Measurements from ENCODE around the gene GLUL. TPM values are rescaled to one million over a fixed set of nuclear protein-coding genes. Genes with fewer than 3 reads are reported as not detected.

The GLUL gene
- total RNA-seq, 3 donors from 2014 or later: 364 to 851 (median 517) TPM

GRCh38 chr1:182428043-182428442 is 36.5 kb upstream of the GLUL start:
- no peak for ATAC-seq
- H3K4me1 ChIP-seq (ENCODE audit: low read depth): no peaks in the 10 kb centered on the region
- H3K9me3 ChIP-seq: no peaks in the 10 kb centered on the region
- no peak for TF ChIP-seq CTCF (IDR thresholded peaks at IDR 0.05)
- intact Hi-C loops (cut with DNase I, micrococcal nuclease): no loop called here
- H3K4me3 ChIP-seq: no peak overlapping the region
- no peak for DNase-seq
- H3K36me3 ChIP-seq (ENCODE audit: low read depth): no peaks in the 10 kb centered on the region

GRCh38 chr1:182426442-182427430 is 35.1 kb upstream of the GLUL start:
- no peak overlapping the region for H3K4me3 ChIP-seq
- ATAC-seq: no peak
- intact Hi-C loops (cut with DNase I, micrococcal nuclease): no loop called here
- H3K36me3 ChIP-seq (ENCODE audit: low read depth): no peaks in the 10 kb centered on the region
- no peak for TF ChIP-seq CTCF (IDR thresholded peaks at IDR 0.05)
- no peaks in the 10 kb centered on the region for H3K4me1 ChIP-seq (ENCODE audit: low read depth)
- DNase-seq: no peak
- H3K9me3 ChIP-seq: no peaks in the 10 kb centered on the region

GRCh38 chr1:182415789-182416188 is 24.2 kb upstream of the GLUL start:
- no peaks in the 10 kb centered on the region for H3K4me1 ChIP-seq (ENCODE audit: low read depth)
- intact Hi-C loops (cut with DNase I, micrococcal nuclease): no loop called here
- H3K9me3 ChIP-seq: no peaks in the 10 kb centered on the region
- no peak for TF ChIP-seq CTCF (IDR thresholded peaks at IDR 0.05)
- ATAC-seq (no peak), DNase-seq (no peak)
- no peak overlapping the region for H3K4me3 ChIP-seq
- H3K36me3 ChIP-seq (ENCODE audit: low read depth): no peaks in the 10 kb centered on the region

GRCh38 chr1:182413969-182414368 is 22.4 kb upstream of the GLUL start:
- Histone ChIP-seq H3K9me3 (no peaks in the 10 kb centered on the region), H3K4me3 (no peak overlapping the region), H3K4me1 (ENCODE audit: low read depth) (peaks cover 7% of the 10 kb centered on the region), H3K36me3 (ENCODE audit: low read depth) (no peaks in the 10 kb centered on the region)
- TF ChIP-seq CTCF (IDR thresholded peaks at IDR 0.05): no peak
- ATAC-seq (no peak), DNase-seq (no peak)
- intact Hi-C loops (cut with DNase I, micrococcal nuclease): no loop called here

- Histone ChIP-seq H3K9me3 (no peaks in the 10 kb centered on the region), H3K4me1 (ENCODE audit: low read depth) (peaks cover 10% of the 10 kb centered on the region), H3K36me3 (ENCODE audit: low read depth) (no peaks in the 10 kb centered on the region), H3K4me3 (no peak overlapping the region)
- no peak for TF ChIP-seq CTCF (IDR thresholded peaks at IDR 0.05)
- intact Hi-C loops (cut with DNase I, micrococcal nuclease): no loop called here
- ATAC-seq: no peak
- no peak for DNase-seq
Measured at GRCh38 chr1:182413486-182413885, 21.9 kb upstream of the GLUL start.

Data from mucosa of descending colon (tissue), 3 donors.